Inflammatory macrophage treated with lipopolysaccharide for 4 hours (primary cell): Measurements from ENCODE around the gene EHBP1.
A peak's percentile ranks its signal among the peaks of the same experiment; 100 is the strongest.
"Not testable (repeated sequence)": the region's sequence is repeated elsewhere in the genome, so short reads cannot be mapped to it uniquely, and the experiment has no call there.

Source experiments
- DNase-seq: peaks from one replicate; pipeline ENCODE4 v3.0.0-alpha.2; 2020

The EHBP1 gene

DNA sequence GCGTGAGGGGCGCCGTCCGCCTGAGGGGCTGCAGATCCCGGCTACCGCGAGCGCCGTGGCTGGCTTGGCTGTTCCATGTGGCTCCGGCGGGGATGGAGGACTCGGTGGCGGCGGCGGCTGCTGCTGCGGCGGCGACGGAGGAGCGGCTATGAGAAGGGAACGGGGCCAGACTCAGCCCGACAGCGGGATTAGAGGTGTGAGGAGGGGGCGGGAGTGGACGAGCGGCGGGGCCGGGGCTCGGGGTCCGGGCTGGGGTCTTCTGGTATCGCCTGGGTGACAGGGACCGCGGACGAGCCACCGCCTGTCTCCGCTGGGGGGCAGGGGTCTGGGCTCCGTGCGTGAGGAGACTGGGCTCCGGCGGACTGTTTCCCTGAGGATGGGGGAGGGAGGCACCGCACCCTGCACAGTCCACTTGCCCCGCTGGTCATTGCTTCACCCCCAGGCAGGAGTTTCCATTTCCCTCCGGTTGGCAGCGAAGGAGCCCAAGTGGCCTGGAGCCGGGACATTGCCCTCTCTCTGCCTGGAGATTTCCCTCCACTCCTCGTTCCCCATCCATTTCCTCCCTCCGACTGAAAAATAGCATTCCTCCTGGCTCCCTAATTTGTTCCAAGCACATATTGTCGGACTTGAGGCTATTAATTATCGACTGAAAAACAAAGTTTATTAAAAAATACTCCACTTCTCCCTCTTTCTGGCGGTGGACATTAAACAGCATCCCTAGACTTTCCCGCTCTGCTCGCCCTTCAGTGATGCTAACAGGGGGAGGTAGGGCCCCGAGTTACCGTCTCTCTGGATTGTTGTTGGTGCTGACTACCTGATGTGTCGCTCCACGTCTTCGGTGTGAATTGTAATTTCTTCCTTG lies 577 bp downstream of the EHBP1 start:
- peak; percentile 44 for DNase-seq

DNA sequence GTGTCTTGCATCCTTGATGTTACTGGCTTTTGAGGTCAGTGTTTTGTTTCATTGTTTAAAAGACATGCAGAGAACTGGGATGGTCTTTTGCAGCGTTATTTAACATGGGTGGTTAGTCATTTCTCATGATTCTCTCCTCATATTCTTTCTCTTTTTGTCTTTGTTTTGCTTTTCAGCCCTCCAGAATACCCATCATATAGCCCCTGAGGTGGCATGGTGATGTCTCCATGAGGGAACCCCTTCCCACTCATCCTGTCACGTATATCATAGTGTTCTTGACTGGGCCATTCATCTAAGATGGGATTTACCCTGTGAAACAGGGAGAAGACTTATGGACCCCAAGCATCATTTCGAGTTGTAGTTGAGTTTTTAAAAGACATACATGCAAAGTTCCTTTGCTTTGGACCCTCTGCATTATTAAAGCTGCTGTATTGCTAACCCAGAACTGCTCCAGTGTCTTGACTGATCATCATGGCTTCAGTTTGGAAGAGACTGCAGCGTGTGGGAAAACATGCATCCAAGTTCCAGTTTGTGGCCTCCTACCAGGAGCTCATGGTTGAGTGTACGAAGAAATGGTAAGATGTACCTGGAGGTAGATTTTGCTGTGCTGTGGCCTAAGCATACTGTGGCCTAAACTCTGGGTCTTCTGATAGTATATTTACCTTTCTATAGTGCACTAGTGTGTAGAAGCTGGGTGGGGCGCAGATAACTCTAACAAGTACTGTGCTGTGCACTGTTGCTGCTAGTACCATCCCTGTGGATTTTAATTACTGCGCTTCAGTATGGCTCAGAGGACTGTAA lies 1.4 kb downstream of the EHBP1 start:
- no peak for DNase-seq

DNA sequence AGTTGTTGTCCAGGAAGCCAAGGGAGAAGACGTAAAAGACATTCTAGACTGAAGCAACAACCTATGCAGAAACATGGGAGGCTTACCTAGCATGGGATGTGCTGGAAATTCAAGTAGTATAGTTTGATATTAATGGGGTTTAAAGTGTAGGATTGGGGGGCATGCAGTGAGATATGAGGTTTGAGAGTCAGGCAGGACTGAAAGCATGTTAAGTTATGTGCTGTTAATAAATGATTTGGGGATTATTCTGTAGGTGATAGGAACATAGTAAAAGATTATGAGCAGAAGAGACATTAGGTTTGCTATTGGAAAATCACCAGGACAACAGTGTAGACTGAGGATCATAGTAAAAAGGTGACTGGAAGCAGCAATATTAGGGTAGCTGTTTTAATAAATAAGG lies 3.2 kb downstream of the EHBP1 start:
- no peak for DNase-seq

DNA sequence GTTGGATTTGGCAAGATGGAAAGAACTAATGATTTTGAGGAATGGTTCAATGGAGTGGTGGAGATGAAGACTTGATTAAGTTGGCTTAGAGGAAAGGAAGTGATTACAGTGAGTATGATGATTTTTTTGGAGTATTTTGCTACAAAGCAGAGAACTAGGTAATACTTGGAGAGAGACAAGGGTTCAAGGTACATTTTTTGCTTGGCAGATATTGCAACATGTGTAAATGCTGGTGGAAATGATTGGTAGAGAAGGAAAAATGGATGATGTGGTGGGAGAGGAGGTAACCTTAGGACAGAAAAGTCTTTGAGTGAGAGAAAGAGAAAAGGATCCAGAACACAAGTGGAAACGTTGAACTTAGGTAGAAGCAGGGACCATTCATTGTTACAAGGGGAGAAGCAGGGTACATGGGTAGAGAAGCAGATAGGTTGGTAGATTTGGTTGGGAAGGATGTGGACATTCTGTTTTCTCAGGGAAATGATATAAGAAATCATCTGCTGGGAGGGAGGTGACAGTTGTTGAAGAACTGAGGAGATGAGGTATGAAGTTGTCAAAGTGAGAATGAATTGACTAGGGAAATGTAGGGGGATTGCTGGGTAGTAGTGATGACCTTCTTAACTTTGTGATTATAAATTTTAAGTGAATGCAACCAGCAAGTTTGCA lies 6.5 kb downstream of the EHBP1 start:
- DNase-seq, result no peak

DNA sequence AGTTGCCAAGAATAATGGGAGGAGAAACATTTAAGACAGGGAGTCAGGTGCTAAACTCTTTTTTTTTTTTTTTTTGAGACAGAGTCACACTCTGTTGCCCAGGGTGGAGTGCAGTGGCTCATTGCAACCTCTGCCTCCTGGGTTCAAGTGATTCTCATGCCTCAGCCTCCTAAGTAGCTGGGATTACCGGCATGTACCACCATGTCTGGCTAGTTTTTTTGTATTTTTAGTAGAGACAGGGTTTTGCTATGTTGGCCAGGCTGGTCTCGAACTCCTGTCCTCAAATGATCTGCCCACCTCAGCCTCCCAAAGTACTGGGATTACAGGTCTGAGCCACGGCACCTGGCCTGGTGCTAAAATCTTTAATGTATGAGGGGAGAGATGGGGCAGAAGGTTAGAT lies 7.7 kb downstream of the EHBP1 start:
- DNase-seq, result not testable (repeated sequence)

DNA sequence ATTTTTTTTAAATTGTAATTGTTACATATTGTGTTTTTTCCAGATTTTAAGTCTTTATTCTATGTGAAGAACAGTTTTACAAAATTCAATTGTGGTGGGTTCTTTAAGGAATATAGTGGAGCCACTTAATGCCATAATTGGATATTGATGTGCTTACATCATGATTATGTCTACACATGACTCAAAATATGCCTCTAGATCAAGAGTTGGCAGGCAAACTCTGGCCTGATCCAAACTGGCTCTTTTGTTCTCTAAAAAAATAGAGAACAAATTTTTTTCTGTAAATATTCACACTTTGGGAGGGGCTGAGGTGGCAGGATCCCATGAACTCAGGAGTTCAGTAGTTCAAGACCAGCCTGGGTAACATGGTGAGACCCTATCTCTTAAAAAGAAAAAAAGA lies 8.3 kb downstream of the EHBP1 start:
- no peak for DNase-seq

DNA sequence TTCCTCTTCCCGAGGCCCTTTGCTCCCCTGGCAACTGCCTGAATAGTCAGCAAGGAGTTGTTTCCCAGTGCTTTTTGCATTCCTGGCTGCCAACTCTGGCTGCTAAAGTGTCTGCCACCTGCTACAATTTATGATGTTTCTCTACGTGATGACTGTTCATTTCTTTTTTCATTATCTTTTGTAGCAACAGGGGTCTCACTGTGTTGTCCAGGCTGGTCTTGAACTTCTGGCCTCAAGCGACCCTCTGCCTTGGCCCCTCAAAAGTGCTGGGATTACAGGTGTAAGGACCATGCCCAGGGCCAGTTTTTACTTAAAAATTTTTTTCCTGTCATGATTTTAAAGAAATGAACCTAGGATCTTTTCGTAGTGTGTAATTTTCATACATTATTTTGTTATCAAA lies 11.3 kb downstream of the EHBP1 start:
- DNase-seq, result no peak

DNA sequence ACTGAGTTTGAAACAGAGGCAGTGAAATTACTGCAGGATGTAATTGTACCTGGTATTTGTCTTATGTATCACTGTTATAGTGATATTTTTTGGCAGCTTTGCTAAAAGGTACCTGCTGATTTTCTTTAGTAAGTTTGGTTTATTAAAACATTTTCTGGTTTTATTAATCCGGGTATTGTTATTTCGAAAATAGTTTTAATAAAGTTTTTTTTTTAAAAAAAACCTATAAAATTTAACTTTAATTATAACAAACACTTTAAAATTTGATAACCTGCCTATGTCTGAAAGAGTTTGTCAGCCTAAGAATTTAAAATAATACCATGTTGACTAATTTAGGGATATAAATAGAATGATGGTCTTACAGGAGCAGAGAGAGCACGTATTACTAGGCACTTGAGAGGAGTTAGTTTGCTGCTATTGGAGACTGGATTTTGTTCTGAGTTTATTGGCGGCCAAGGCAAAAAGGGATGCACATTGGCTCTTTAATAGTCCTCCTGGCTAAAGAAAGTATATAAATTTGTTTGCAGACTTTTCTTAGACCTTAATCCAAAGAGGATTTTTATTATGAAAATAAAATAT lies 12.1 kb downstream of the EHBP1 start:
- no peak for DNase-seq

DNA sequence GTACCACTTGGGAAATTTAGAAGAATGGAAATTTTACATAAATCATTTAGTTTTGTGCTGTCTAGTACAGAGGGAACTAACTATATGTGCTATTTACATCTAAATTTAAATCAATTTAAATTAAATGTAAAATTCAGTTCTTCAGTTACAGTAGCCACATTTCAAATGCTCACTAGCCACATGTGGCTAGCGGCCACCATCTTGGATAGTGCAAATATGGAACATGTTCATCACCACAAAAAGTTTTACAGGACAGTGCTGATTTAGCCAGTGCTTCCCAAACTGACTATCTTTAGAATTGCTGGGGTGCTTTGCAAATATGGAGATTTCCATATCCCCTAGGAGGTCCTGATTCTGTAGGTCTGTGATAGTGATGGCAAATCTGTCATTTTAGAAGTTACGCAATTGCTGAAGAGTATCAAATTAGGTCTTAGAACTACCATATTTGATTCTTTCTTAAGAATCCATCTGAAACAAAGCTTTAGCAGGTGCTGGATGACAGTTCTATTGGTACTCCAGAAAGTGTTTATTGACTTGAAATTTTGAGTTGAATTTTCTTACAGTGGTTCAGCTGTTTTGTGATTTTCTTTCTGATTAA lies 12.8 kb downstream of the EHBP1 start:
- DNase-seq, result no peak

DNA sequence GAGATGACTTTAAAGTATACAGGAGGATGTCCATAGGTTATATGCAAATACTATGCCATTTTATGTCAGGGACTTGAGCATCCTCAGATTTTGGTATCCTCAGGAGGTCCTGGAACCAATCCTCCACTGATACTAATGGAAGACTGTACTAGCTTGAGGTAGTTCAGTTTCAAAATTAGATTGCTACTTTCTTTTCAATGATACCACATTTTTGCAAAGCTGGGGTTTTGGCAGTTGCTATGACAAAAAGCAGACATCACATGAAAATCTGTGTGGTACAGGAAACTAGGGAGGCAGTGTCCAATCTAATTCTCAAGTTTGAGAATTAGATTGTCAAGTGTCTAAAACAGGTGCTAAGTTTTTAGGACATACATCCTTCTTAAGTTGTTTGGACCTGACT lies 14.2 kb downstream of the EHBP1 start:
- no peak for DNase-seq

DNA sequence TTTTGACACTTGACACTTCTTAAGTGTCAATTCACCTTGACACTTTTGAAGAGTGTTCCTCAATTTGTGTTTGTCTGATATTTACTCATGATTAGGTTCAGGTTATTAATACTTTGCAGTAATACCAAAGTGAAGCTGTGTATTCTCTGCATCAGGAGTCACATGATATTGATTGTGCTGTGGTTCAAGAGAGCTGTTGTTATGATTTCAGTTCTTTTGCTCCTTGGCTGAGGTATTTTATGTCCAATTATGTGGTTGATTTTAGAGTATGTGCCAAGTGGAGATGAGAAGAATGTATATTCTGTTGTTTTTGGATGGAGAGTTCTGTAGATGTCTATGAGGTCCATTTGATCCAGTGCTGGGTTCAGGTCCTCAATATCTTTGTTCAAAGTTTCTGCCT lies 17.2 kb downstream of the EHBP1 start:
- DNase-seq, result no peak

DNA sequence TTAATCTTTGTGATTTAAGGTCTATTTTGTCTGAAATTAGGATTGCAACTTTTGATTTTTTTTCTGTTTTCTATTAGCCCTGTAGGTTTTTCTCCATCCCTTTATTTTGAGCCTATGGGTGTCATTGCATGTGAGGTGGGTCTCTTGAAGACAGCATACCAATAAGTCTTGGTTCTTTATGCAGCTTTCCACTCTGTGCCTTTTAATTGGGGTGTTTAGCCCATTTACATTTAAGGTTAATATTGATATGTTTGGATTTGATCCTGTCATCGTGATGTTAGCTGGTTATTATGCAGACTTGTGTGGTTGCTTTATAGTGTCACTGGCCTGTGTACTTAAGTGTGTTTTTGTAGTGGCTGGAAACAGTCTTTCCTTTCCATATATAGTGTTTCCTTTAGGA lies 17.7 kb downstream of the EHBP1 start:
- DNase-seq, result no peak

DNA sequence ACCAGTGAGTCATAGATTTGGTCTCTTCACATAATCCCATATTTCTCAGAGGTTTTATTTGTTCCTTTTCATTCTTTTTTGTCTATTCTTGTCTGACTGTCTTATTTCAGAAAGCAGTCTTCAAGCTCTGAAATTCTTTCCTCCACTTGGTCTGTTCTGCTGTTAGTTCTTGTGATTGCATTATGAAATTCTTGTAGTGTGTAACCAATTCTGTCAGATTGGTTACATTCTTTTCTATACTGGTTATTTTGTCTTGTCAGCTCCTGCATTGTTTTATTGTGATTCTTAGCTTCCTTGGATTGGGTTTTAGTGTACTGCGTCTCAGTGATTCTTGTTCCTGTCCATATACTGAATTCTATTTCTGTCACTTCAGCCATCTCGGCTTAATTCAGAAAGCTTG lies 18.6 kb downstream of the EHBP1 start:
- no peak for DNase-seq

DNA sequence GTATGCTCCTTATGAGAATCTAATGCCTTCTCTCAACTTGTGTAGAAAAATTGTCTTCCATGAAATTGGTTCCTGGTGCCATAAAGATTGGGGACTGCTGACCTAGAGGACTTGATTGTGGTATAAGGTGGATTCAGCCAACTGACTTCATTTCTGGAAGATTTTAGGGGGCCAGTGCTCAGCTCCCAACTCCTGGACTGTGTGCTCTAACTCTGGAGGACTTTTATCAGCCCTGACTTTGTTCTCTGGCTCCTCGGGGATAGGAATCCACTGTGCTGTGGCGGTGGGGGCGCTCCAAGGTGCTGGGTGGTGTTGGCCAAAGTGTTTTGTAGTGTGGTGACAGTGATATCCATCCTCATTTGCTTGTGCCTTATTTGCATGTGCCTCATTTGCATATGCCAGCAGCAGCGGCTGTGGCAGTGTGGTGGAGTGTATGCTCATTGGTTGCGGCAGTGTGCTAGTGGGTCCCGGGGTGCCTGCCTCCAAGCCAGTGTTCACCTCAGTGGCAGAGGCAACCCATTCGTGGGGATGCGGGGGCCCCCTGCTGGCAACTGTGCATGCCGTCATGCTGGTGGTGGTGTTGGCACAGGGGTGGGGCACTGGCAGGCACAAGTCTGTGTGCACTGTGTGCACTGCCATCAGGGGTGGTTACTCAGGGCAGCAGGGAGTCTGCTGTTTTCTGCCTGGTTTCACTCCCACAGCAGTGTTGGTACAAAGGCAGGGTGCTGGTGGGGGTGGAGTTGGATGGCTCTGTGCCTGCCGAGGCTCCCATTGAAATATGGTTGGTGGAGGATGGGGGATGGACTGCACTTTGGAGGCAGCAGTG lies 19.6 kb downstream of the EHBP1 start:
- DNase-seq, result no peak

DNA sequence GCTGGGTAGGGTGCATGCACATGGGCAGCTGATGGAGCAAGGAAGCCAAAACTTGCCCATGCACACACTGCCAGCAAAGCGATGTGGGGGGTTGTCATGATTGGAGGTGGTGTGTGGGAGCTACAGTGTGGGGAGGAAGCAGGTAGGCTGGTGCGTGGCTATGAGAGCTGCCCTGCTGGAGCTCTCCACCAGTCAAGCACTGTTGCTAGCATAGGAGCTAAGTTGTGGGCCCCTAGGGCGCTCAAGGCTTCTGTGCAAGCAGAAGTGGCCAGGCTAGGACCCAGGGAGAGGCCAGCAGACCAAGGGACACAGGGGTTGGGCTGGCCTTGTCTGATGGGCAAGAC lies 20.2 kb downstream of the EHBP1 start:
- no peak for DNase-seq

DNA sequence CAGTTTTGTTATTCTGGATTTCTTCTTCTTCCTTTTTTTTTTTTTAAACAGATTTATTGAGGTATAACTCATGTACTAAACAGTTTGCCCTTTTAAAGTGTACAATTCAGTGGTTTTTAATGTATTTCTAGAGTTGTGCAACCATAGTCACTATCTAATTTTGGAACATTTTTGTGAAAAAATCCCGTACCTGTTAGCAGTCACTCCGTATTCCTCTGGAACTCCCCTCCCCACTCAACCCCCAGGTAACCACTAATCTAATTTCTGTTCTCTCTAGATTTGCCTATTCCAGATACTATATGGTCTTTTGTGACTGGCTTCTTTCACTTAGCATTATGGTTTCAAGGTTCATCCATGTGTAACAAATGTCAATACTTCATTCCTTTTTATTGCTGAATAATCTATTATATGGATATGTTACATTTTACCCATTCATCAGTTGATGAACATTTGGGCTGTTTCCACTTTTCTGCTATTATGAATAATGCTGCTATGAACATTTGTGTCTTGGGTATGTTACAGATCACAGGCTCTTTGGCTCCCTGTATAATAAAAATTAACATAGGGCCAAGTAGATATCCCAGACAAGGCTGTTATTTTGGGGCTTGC lies 21.9 kb downstream of the EHBP1 start:
- no peak for DNase-seq

DNA sequence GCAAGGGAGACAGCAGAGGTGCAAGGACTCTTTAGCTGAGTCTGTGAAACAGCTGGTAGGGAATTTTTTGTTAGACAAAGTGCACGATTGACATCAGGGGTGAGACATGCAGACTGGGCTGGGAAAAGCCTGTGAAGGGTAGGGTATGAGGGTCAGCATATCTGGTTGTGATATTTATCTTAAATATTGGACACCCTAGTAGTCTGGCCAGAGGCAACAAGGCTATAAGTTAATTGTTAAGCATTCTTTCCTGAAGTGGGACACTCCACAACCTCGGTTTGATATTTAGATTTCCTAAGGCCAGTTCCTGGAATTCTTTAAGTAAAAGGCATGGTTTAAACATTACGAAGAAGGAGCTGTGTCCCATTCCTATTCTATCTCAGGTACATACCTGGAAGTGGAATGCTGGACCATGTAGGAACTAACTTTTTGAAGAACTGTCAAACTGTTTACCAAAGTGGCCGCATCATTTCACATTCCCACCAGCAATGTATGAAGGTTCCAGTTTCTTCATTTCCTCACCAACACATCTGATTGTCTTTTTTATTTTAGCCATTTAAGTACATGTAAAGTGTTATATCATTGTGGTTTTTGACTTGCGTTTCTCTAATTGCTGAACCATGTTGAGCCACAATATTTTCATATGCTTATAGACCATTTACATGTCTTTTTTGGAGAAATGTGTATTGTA lies 22.5 kb downstream of the EHBP1 start:
- DNase-seq, result no peak

DNA sequence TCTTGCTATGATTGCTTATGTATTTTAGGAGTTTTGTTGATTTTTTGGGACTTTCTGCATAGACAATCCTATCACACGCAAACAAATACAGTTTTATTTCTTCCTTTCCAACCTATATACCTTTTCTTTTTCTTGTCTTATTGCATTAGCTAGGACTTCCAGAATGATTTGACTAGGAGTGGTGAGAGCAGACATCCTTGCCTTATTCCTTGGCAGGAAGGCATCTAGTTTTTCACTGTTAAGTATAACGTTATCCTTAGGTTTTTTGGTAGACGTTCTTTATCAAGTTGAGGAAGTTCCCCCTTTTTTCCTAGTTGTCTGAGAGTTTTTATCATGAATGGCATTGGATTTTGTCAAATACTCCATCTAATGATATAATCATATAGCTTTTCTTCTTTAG lies 25.8 kb downstream of the EHBP1 start:
- DNase-seq, result no peak

DNA sequence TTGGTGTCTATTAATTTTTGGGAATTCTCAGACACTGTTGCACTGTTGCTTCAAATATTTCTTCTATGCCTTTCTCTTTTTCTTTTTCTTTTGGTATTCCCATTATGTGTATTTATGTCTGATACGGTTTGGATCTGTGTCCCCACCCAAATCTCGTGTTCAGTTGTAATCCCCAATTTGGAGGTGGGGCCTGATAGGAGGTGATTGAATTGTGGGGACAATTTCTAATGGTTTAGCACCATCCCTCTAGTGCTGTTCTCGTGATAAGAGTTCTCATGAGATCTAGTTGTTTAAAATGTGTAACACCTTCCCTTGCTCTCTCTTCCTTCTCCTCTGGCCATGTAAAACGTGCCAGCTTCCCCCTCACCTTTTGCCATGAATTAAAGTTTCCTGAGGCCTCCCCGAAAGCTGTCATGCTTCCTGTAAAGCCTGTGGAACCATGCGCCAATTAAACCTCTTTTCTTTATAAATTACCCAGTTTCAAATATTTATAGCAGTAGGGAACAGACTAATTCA lies 26.8 kb downstream of the EHBP1 start:
- DNase-seq, result no peak

DNA sequence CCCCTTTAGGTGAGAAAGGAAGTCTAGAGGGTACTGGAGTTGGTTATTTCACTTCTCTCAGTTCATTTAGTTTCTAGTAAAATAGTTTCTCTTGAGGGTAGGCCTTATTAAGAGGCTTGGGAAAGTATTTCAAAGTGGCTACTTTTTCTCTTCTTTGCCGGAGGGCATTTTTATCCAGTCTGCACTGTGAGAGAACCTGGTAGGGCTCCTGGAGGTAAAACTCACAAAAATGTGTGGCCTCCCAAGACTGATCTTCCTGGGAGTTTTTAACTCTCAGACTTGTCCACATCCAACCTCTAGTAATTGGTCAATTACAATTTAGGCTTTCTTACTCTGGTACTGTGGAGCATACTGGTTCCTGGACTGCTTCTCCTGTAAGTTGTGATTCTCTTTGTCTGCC lies 28.0 kb downstream of the EHBP1 start:
- no peak for DNase-seq
